MCF 10A (cell line): ENCODE data around the gene TPSB2. TPM values are rescaled to one million over a fixed set of nuclear protein-coding genes. Genes with fewer than 3 reads are reported as not detected.

ENCODE experiments used
- BruUV-seq: library from RNA; stranded (reverse); fragments of 400-500 nt; replicated peaks from 2 replicates; lab custom pipeline; 2021; lab: Mats Ljungman, UMichigan
- CTCF ChIA-PET: fragments of 300-600 bp; sonication (Branson Sonifier 250); formaldehyde crosslinking; extraction: SDS; loops from one replicate; lab custom pipeline; 2021; ENCODE audit warnings: antibody characterized with exemption, inconsistent platforms; lab: Yijun Ruan, JAX
- POLR2A ChIA-PET: fragments of 300-600, 350-650 bp; sonication (Branson Sonifier 250); formaldehyde crosslinking; extraction: SDS; loops from one replicate; lab custom pipeline; 2020; ENCODE audit warnings: antibody characterized with exemption, inconsistent platforms; lab: Yijun Ruan, JAX
- DNase-seq: peaks from one replicate; pipeline ENCODE4 v3.0.0-alpha.2; 2018; ENCODE audit not compliant: unreplicated experiment
- H3K27ac Mint-ChIP-seq: one replicate; pipeline ENCODE4 v1.8.0; 2022; ENCODE audit warnings: mild to moderate bottlenecking, low read depth, mixed read lengths; ENCODE audit not compliant: unreplicated experiment
- H3K27me3 Mint-ChIP-seq: one replicate; pipeline ENCODE4 v1.8.0; 2022; ENCODE audit warnings: mixed read lengths; ENCODE audit not compliant: insufficient read depth, unreplicated experiment
- H3K36me3 Mint-ChIP-seq: one replicate; pipeline ENCODE4 v1.8.0; 2022; ENCODE audit warnings: mild to moderate bottlenecking, moderate library complexity, mixed read lengths; ENCODE audit not compliant: insufficient read depth, unreplicated experiment
- H3K4me1 Mint-ChIP-seq: one replicate; pipeline ENCODE4 v1.8.0; 2022; ENCODE audit warnings: mixed read lengths; ENCODE audit not compliant: insufficient read depth, unreplicated experiment
- H3K4me3 Mint-ChIP-seq: one replicate; pipeline ENCODE4 v1.8.0; 2022; ENCODE audit warnings: mild to moderate bottlenecking, moderate library complexity, mixed read lengths; ENCODE audit not compliant: unreplicated experiment
- H3K9me3 Mint-ChIP-seq: one replicate; pipeline ENCODE4 v1.8.0; 2022; ENCODE audit warnings: mixed read lengths; ENCODE audit not compliant: unreplicated experiment
- intact Hi-C: fragments of 100-400 bp; cut with micrococcal nuclease; formaldehyde crosslinking; loops from 2 replicates; pipeline ENCODE4 v1.14.1; 2022
- total RNA-seq: library from RNA; stranded (reverse); gene quantifications from 2 replicates; pipeline ENCODE4 v1.2.3, GENCODE V29; 2022
- TF ChIP-seq, protein P1 (sequence below): fragments of 200-600 bp; IDR thresholded peaks from one replicate; pipeline ENCODE4 v1.8.0; 2022; ENCODE audit warnings: antibody characterized with exemption, mild to moderate bottlenecking; ENCODE audit not compliant: unreplicated experiment

TPSB2 gene
- total RNA-seq, 1 experiment from 2014 or later, result not detected

GRCh38 chr16:1180549-1181403 lies 49.2 kb downstream of the TPSB2 start:
- H3K9me3 Mint-ChIP-seq, result no peaks in the 10 kb centered on the region
- H3K4me1 Mint-ChIP-seq, result no peaks in the 10 kb centered on the region
- no peak for DNase-seq
- ChIA-PET CTCF (no interaction called here), POLR2A (no interaction called here)
- H3K27me3 Mint-ChIP-seq, result no peaks in the 10 kb centered on the region
- no peaks in the 10 kb centered on the region for H3K36me3 Mint-ChIP-seq
- no TSS peak for BruUV-seq
- intact Hi-C loops, result no loop called here
- no peak overlapping the region for H3K27ac Mint-ChIP-seq
- H3K4me3 Mint-ChIP-seq, result no peak overlapping the region
- TF ChIP-seq, protein P1, sequence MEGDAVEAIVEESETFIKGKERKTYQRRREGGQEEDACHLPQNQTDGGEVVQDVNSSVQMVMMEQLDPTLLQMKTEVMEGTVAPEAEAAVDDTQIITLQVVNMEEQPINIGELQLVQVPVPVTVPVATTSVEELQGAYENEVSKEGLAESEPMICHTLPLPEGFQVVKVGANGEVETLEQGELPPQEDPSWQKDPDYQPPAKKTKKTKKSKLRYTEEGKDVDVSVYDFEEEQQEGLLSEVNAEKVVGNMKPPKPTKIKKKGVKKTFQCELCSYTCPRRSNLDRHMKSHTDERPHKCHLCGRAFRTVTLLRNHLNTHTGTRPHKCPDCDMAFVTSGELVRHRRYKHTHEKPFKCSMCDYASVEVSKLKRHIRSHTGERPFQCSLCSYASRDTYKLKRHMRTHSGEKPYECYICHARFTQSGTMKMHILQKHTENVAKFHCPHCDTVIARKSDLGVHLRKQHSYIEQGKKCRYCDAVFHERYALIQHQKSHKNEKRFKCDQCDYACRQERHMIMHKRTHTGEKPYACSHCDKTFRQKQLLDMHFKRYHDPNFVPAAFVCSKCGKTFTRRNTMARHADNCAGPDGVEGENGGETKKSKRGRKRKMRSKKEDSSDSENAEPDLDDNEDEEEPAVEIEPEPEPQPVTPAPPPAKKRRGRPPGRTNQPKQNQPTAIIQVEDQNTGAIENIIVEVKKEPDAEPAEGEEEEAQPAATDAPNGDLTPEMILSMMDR, result no peak

Other genes with a start within 250 kb of the TPSB2 start
- gene SOX8, start 248.4 kb downstream of the TPSB2 start, total RNA-seq, result not detected in 2 replicates
- gene SSTR5, start 157.4 kb downstream of the TPSB2 start, total RNA-seq, result not detected in 2 replicates
- not detected in 2 replicates for gene C1QTNF8, start 133.9 kb downstream of the TPSB2 start, total RNA-seq
- gene CACNA1H, start 77.1 kb downstream of the TPSB2 start, total RNA-seq, result not detected in 2 replicates
- gene TPSG1, start 4.9 kb downstream of the TPSB2 start, total RNA-seq, result not detected in 2 replicates
- not detected in 2 replicates for gene TPSAB1, start 10.5 kb upstream of the TPSB2 start, total RNA-seq
- gene TPSD1, start 25.9 kb upstream of the TPSB2 start, total RNA-seq, result not detected in 2 replicates
- 163 and 172 TPM in 2 replicates for gene UBE2I, start 79.5 kb upstream of the TPSB2 start, total RNA-seq
- 0.49 and 0.75 TPM in 2 replicates for gene BAIAP3, start 103.5 kb upstream of the TPSB2 start, total RNA-seq
- gene TSR3, start 121.7 kb upstream of the TPSB2 start, total RNA-seq, result 49.6 and 58.2 TPM in 2 replicates
- gene GNPTG, start 121.7 kb upstream of the TPSB2 start, total RNA-seq, result 37.6 and 41.6 TPM in 2 replicates
- 12.3 and 13.4 TPM in 2 replicates for gene UNKL, start 184.5 kb upstream of the TPSB2 start, total RNA-seq
- gene UQCC4, start 190.6 kb upstream of the TPSB2 start, total RNA-seq, result 19.1 and 21.4 TPM in 2 replicates
- gene PERCC1, start 200.9 kb upstream of the TPSB2 start, total RNA-seq, result not detected in 2 replicates
- gene CCDC154, start 214.4 kb upstream of the TPSB2 start, total RNA-seq, result 0.28 and 1.2 TPM in 2 replicates
- gene CLCN7, start 244.8 kb upstream of the TPSB2 start, total RNA-seq, result 60.0 and 69.5 TPM in 2 replicates